GM19099 (cell line): ENCODE measurements around the gene AUTS2.

ENCODE experiments used
- POLR2A ChIP-seq: IDR thresholded peaks from 3 replicates; pipeline ENCODE4 v1.6.1; 2011; ENCODE audit warnings: low read depth; ENCODE audit not compliant: insufficient read length; ENCODE audit errors: extremely low read depth

Gene AUTS2

DNA sequence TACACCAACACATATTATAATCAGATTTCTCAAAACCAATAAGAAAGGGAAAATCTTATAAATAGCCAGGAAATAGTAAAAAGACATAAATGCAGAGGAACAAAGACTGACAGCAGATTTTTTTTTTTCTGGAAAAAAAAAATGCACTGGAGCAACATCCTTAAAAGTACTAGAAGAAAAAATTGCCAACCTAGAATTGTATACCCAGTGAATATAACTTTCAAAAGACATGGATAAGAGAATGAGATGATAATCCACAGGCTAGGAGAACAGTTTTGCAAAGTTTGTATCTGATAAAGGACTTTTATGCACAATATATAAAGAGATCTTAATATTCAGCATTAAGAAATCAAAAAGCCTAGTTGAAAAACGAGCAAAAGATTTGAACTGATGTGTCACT lies 554.0 kb downstream of the AUTS2 start:
- TF ChIP-seq POLR2A = no peak

DNA sequence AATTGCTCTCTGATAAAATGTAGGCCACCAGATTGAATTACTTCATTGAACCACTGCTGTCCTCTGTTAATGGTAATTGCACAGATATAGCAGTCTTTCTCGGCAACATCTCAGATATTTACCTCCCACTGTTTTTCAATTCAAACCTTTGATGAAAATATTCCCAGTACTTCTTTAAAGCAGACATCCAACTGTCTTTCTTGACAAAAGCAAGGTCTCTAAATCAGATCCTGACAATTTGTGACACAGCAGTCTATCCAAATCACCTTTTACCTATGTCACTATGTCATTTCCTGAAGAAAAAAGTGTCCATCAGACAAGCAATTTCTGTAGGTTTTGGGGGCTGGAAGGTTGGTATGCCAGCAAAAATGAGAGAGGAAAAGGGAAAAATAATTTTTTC lies 555.7 kb downstream of the AUTS2 start:
- no peak for TF ChIP-seq POLR2A

- TF ChIP-seq POLR2A = no peak
Observed at GRCh38 chr7:70154521-70155180, 556.4 kb downstream of the AUTS2 start.

GRCh38 chr7:70156057-70156456 lies 557.8 kb downstream of the AUTS2 start:
- TF ChIP-seq POLR2A = no peak

GRCh38 chr7:70159121-70159520 lies 560.8 kb downstream of the AUTS2 start:
- no peak for TF ChIP-seq POLR2A

GRCh38 chr7:70165477-70166170 lies 567.3 kb downstream of the AUTS2 start:
- TF ChIP-seq POLR2A = no peak

DNA sequence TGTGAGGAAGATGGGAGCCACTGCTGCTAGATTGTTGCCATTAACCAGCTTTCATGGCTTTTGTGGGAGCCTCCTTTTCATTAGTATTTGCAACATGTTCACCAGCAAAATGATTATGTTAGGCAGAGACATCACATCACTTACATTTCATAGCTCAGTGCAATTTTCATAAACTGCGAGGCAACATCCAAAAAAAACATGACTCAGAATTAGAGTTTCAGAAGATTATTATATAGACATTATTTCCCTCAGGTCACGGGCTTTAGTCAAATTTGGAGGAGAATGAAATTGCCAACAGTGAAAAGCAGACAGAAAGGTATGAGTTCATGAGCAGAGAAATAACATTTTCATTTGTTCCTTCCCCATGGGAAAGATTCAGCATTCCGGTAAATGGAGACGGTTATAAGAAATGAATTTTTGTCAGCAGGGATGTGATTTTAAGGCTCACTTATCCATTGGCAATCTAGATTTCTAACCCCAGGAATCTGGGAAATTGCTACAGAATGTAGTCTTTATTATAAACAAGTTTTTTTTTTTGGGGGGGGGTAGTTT lies 573.2 kb downstream of the AUTS2 start:
- no peak for TF ChIP-seq POLR2A

DNA sequence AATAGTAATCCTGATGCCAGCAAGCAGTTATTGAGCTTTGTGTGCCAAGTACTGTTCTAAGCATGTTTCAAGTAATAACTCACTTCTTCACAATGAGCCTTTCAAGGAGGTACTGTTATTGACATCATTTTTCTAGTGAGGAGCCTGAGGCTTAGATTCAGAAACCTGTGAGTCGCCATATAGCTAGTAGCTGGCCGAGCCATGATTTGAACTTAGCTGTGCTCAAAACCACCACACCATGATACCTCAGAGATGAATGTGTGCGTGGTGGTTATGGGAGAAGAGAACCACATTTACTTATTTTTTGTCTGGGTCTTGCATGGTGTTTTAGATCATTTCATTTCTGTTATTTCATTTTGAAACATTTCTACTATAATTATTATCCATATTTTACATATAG lies 578.9 kb downstream of the AUTS2 start:
- no peak for TF ChIP-seq POLR2A

DNA sequence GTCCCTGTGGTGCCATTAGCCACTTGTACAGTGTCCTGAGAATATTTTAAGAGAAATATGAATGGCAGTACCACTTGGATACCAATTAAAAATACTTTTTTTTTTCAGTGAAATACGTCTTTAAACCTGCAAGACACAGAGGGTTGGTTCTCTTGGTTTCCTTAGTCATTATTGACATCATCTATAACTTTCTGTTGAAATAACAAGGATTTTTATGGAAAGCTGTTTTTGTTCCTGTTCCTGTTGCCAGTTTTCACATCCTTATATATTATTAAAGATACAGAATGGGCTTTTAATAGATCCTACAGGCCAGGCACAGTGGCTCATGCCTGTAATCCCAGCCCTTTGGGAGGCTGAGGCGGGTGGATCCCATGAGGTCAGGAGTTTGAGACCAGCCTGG lies 579.9 kb downstream of the AUTS2 start:
- TF ChIP-seq POLR2A = no peak

DNA sequence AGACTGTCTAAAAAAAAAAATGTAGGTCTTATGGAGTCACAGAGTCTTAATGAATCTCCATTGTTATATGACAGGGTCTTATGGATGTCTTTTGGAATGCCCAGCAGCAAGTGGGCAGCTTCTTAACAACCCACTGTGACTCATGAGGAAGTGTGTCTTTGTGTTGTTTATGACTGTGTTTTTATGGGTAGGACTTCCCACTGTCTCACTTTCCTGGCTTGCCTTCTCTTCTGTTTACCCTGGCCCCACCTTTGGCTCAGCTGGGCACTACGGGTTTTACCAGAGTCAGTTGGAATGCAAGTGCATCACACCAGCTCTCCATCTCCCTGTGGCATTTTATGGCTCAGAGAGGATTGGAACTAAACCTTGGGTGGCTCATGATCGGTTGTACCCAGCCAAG lies 580.5 kb downstream of the AUTS2 start:
- TF ChIP-seq POLR2A = no peak

GRCh38 chr7:70182521-70182920 lies 584.2 kb downstream of the AUTS2 start:
- no peak for TF ChIP-seq POLR2A

GRCh38 chr7:70183278-70183677 lies 585.0 kb downstream of the AUTS2 start:
- TF ChIP-seq POLR2A = no peak

DNA sequence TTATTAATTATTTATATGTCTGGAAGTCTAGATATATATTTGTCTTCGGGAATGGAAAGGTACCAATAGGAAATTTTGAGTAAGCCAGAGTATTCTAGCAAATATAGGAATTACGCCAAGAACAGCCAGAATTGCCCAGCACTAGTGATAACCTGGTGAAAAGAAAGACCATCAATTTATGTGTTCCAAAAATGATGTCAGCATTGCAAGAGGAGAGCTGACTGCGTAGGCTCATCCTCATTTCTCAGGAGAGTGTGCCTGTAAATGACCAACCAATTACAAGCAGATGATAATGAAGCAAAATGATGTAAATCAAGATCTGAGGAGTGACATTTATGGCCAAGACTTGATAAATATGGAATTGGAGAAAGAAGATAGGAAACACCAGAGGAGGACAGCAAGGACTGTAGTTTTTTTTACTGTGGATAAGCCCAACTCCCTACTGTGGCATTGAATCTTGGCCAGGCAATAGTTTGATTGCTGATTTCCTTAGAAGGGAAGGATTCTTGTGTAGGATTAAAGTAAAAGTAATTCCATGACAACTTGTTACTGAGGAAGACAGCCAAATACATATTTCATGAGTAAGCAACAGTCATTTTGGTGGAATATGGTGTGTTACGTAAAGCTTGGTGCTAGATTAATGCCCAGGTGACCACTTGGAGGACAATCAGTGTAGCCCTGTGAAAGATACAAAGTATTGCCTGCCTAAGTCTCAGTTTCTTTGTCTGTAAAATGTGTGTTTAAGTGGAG lies 590.8 kb downstream of the AUTS2 start:
- TF ChIP-seq POLR2A = no peak

GRCh38 chr7:70189776-70190175 lies 591.5 kb downstream of the AUTS2 start:
- no peak for TF ChIP-seq POLR2A

DNA sequence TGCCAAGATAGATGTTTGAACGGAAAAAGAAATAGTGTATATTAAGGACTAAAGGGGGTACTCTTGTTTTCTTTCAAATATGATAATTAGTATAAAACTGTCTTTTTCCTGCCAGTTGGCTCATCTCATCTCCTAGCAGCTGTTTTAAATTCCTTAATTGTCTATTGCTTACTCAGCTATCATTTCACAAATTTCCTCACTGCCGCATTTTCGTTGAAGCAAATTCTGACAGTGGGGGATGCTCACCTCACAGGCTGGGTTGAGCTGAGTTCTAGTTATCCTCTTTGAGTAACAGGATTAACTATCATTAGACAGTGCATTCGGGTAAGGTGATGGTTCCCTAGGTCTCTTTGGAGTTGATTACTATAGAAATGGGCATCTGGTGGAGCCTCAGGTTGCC lies 592.0 kb downstream of the AUTS2 start:
- TF ChIP-seq POLR2A = no peak

- no peak for TF ChIP-seq POLR2A
Observed at GRCh38 chr7:70193514-70193913, 595.2 kb downstream of the AUTS2 start.
